HepG2 (cell line): ENCODE data around the gene VAMP5. TPM values are rescaled to one million over a fixed set of nuclear protein-coding genes. Genes with fewer than 3 reads are reported as not detected.

ENCODE experiments used
- CHD2 ChIP-seq: IDR thresholded peaks from 2 replicates; pipeline ENCODE4 v1.6.1; 2011; ENCODE audit warnings: low read depth, low read length, improper control_type of control experiment
- HES4 ChIP-seq: sonication (generic); formaldehyde crosslinking; IDR thresholded peaks from 2 replicates; pipeline ENCODE4 v1.9.0; 2021; ENCODE audit warnings: mild to moderate bottlenecking, missing genetic modification reagents, borderline replicate concordance
- MAZ ChIP-seq, 2 experiments: sonication (generic) in 1 of 2; formaldehyde crosslinking in 1 of 2; IDR thresholded peaks; 2 replicates each; pipeline versions ENCODE4 v1.5.0 to v1.6.1; 2012 to 2020; ENCODE audit warnings: low read depth in 2 of 2, mild to moderate bottlenecking in 2 of 2, borderline replicate concordance in 1 of 2, improper control_type of control experiment in 1 of 2, low read length in 1 of 2, missing genetic modification reagents in 1 of 2, moderate library complexity in 1 of 2
- MBNL3 ChIP-seq: fragments of 250-450 bp; sonication (Bioruptor Pico); conservative IDR thresholded peaks from 2 replicates; pipeline ENCODE4 v1.8.0; 2022; ENCODE audit warnings: mild to moderate bottlenecking, inconsistent platforms
- MYNN ChIP-seq: sonication (generic); formaldehyde crosslinking; IDR thresholded peaks from 2 replicates; pipeline ENCODE4 v1.4.0; 2020; ENCODE audit warnings: mild to moderate bottlenecking, low read depth, missing genetic modification reagents
- PITX1 ChIP-seq: sonication (generic); formaldehyde crosslinking; IDR thresholded peaks from 2 replicates; pipeline ENCODE4 v1.5.1; 2020; ENCODE audit warnings: mild to moderate bottlenecking, missing genetic modification reagents
- SAP130 ChIP-seq: IDR thresholded peaks from 2 replicates; pipeline ENCODE4 v1.6.1; 2016; ENCODE audit warnings: low read depth
- ZBTB8A ChIP-seq: sonication (generic); formaldehyde crosslinking; IDR thresholded peaks from 2 replicates; pipeline ENCODE4 v1.4.0; 2020; ENCODE audit warnings: mild to moderate bottlenecking, low read depth, missing genetic modification reagents, borderline replicate concordance
- ZNF280B ChIP-seq: sonication (generic); formaldehyde crosslinking; IDR thresholded peaks from 2 replicates; pipeline ENCODE4 v1.5.0; 2020; ENCODE audit warnings: missing genetic modification reagents, mild to moderate bottlenecking, borderline replicate concordance
- ZNF33B ChIP-seq: sonication (generic); formaldehyde crosslinking; IDR thresholded peaks from 2 replicates; pipeline ENCODE4 v1.5.1; 2020; ENCODE audit warnings: mild to moderate bottlenecking, missing genetic modification reagents
- ZNF34 ChIP-seq: sonication (generic); formaldehyde crosslinking; IDR thresholded peaks from 2 replicates; pipeline ENCODE4 v1.4.0; 2020; ENCODE audit warnings: mild to moderate bottlenecking, missing genetic modification reagents, borderline replicate concordance
- ZNF629 ChIP-seq: sonication (generic); formaldehyde crosslinking; conservative IDR thresholded peaks from 2 replicates; pipeline ENCODE4 v1.5.0; 2020; ENCODE audit warnings: missing genetic modification reagents
- ZNF644 ChIP-seq: IDR thresholded peaks from 2 replicates; pipeline ENCODE4 v1.6.1; 2016; ENCODE audit warnings: low read depth
- ZNF747 ChIP-seq: sonication (generic); formaldehyde crosslinking; IDR thresholded peaks from 2 replicates; pipeline ENCODE4 v1.8.1; 2023; ENCODE audit warnings: missing genetic modification reagents, mild to moderate bottlenecking, borderline replicate concordance
- ZSCAN9 ChIP-seq: IDR thresholded peaks from 2 replicates; pipeline ENCODE4 v1.6.1; 2016; ENCODE audit warnings: borderline replicate concordance
- polyA plus RNA-seq, 8 experiments: library from polyadenylated mRNA; depleted of rRNA in 3 of 8; stranded (reverse) in 7 of 8; unstranded in 1 of 8; fragments of >200 nt; fragmentation: Illumina TruSeq in 4 of 8; extraction: Trizol in 4 of 8; gene quantifications; 2 replicates each; pipeline versions ENCODE4 v1.2.1 to v1.2.3, GENCODE V29; 2011 to 2016; ENCODE audit warnings: low read depth in 4 of 8, missing spikeins in 1 of 8, mixed read lengths in 1 of 8; ENCODE audit not compliant: insufficient read depth in 1 of 8
- total RNA-seq, 5 experiments: library from RNA; depleted of rRNA; stranded (reverse); fragments of >200 nt; fragmentation: Illumina TruSeq; extraction: Trizol; gene quantifications; 2 replicates each; pipeline ENCODE4 v1.2.3, GENCODE V29; 2016; ENCODE audit warnings: low read depth in 1 of 5
- TF ChIP-seq, protein P1 (sequence below): IDR thresholded peaks from 2 replicates; pipeline ENCODE4 v1.6.1; 2016; ENCODE audit warnings: missing compliant biosample characterization, missing genetic modification reagents, borderline replicate concordance
- TF ChIP-seq, protein P2 (sequence below): sonication (generic); formaldehyde crosslinking; IDR thresholded peaks from 2 replicates; pipeline ENCODE4 v1.4.0; 2020; ENCODE audit warnings: missing genetic modification reagents
- TF ChIP-seq, protein P3 (sequence below): sonication (generic); formaldehyde crosslinking; IDR thresholded peaks from 2 replicates; pipeline ENCODE4 v1.8.1; 2023; ENCODE audit warnings: mild to moderate bottlenecking, missing genetic modification reagents
- TF ChIP-seq, protein P4 (sequence below): sonication (generic); formaldehyde crosslinking; IDR thresholded peaks from 2 replicates; pipeline ENCODE4 v1.5.0; 2020; ENCODE audit warnings: mild to moderate bottlenecking, missing genetic modification reagents

The VAMP5 gene
- total and polyA plus RNA-seq, 2 of the 13 experiments (the other 11 are each of a cell fraction or from before 2014, with no cell fraction given) = 7.2 to 56.7 TPM

DNA sequence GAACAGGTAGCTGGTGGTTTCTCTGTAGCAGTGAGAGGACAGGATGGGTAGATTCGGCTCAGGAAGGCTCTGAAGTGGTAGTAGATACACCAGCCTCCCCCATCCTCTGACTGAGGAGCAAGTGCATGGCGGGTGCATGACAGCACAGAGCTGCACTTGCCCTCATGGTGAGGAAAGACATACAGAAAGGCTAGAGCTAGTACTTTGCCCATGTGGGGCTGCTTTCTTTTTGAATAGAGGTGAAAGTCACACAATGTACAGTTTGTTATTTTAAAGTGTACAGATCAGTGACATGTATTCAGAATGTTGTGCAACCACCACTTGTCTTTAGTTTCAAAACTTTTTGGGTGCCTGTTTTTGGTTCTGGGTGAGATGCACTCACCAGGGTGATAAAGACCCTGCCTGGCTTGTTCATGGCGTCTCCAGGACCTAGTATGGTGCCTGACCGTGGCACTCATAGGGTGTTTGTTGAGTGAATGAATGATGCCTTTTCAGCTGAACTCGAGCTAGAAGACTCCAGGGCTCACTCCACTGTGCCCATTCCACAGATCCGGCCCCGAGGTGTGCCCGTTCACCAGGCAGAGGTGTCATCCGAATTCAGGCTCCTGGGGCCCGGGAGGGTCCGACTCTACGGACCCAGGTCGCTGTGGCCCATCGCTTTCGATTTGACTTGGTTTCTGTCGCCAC lies 421 bp upstream of the VAMP5 start (continued):
- TF ChIP-seq HES4 (CRISPR knock-in tag) = no peak
- TF ChIP-seq ZSCAN9 = peak; percentile 15; the same call in 1 of the 2 replicates
- TF ChIP-seq, protein P1, sequence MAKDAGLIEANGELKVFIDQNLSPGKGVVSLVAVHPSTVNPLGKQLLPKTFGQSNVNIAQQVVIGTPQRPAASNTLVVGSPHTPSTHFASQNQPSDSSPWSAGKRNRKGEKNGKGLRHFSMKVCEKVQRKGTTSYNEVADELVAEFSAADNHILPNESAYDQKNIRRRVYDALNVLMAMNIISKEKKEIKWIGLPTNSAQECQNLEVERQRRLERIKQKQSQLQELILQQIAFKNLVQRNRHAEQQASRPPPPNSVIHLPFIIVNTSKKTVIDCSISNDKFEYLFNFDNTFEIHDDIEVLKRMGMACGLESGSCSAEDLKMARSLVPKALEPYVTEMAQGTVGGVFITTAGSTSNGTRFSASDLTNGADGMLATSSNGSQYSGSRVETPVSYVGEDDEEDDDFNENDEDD (CRISPR knock-in tag) = 0 out of 2 replicates have a peak, but pooled peaks have one; percentile 31
- 0 out of 2 replicates have a peak, but pooled peaks have one; percentile 2 for TF ChIP-seq ZNF747
- no peak for TF ChIP-seq MYNN (CRISPR knock-in tag)
- TF ChIP-seq ZNF33B (CRISPR knock-in tag) = peak; percentile 43; the same call in 1 of the 2 replicates
- TF ChIP-seq, protein P2, sequence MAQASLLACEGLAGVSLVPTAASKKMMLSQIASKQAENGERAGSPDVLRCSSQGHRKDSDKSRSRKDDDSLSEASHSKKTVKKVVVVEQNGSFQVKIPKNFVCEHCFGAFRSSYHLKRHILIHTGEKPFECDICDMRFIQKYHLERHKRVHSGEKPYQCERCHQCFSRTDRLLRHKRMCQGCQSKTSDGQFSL = 0 out of 2 replicates have a peak, but pooled peaks have one; percentile 41
- TF ChIP-seq ZBTB8A (CRISPR knock-in tag) = 0 out of 2 replicates have a peak, but pooled peaks have one; percentile 24
- TF ChIP-seq, protein P3, sequence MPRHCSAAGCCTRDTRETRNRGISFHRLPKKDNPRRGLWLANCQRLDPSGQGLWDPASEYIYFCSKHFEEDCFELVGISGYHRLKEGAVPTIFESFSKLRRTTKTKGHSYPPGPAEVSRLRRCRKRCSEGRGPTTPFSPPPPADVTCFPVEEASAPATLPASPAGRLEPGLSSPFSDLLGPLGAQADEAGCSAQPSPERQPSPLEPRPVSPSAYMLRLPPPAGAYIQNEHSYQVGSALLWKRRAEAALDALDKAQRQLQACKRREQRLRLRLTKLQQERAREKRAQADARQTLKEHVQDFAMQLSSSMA = 0 out of 2 replicates have a peak, but pooled peaks have one; percentile 1
- peak; percentile 95 for TF ChIP-seq ZNF629 (CRISPR knock-in tag)
- TF ChIP-seq ZNF34 (CRISPR knock-in tag) = no peak; the same call in 1 of the 2 replicates
- TF ChIP-seq ZNF644 (CRISPR knock-in tag) = 0 out of 2 replicates have a peak, but pooled peaks have one; percentile 49
- 0 out of 2 replicates have a peak, but pooled peaks have one; percentile 5 for TF ChIP-seq ZNF280B
- TF ChIP-seq PITX1 (CRISPR knock-in tag) = 0 out of 2 replicates have a peak, but pooled peaks have one; percentile 20
- TF ChIP-seq MBNL3 (CRISPR knock-in tag) = no peak
- TF ChIP-seq CHD2 = 0 out of 2 replicates have a peak, but pooled peaks have one; percentile 17
- no peak for TF ChIP-seq MAZ (IDR thresholded peaks at IDR 0.05; ENCODE audit: borderline replicate concordance, low read depth, low read length)
- no peak for TF ChIP-seq MAZ (CRISPR knock-in tag; IDR thresholded peaks at IDR 0.05; ENCODE audit: low read depth)
- peak; percentile 76 for TF ChIP-seq SAP130
- TF ChIP-seq, protein P4, sequence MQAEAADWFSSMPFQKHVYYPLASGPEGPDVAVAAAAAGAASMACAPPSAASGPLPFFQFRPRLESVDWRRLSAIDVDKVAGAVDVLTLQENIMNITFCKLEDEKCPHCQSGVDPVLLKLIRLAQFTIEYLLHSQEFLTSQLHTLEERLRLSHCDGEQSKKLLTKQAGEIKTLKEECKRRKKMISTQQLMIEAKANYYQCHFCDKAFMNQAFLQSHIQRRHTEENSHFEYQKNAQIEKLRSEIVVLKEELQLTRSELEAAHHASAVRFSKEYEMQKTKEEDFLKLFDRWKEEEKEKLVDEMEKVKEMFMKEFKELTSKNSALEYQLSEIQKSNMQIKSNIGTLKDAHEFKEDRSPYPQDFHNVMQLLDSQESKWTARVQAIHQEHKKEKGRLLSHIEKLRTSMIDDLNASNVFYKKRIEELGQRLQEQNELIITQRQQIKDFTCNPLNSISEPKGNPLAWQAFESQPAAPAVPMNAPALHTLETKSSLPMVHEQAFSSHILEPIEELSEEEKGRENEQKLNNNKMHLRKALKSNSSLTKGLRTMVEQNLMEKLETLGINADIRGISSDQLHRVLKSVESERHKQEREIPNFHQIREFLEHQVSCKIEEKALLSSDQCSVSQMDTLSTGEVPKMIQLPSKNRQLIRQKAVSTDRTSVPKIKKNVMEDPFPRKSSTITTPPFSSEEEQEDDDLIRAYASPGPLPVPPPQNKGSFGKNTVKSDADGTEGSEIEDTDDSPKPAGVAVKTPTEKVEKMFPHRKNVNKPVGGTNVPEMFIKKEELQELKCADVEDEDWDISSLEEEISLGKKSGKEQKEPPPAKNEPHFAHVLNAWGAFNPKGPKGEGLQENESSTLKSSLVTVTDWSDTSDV = no peak
